SK-N-SH (cell line): Measurements from ENCODE around the gene GRK3.

Experiments used
- EZH2phosphoT487 ChIP-seq: fragments of 200-600 bp; sonication (generic); IDR thresholded peaks from 2 replicates; pipeline ENCODE4 v1.6.1; 2017; ENCODE audit warnings: low read depth, mixed run types, mild to moderate bottlenecking, antibody characterized with exemption, moderate library complexity, borderline replicate concordance
- FOXJ3 ChIP-seq: sonication (generic); formaldehyde crosslinking; IDR thresholded peaks from 2 replicates; pipeline ENCODE4 v1.5.1; 2020; ENCODE audit warnings: mild to moderate bottlenecking, missing genetic modification reagents
- FOXM1 ChIP-seq: IDR thresholded peaks from 2 replicates; pipeline ENCODE4 v1.4.0; 2012; ENCODE audit warnings: low read depth, mild to moderate bottlenecking
- TAF1 ChIP-seq: IDR thresholded peaks from 2 replicates; pipeline ENCODE4 v1.6.1; 2012; ENCODE audit warnings: low read depth, mild to moderate bottlenecking, low read length, moderate library complexity, borderline replicate concordance
- YY1 ChIP-seq: IDR thresholded peaks from 2 replicates; pipeline ENCODE4 v1.4.0; 2012; ENCODE audit warnings: low read depth, mild to moderate bottlenecking
- TF ChIP-seq, protein P1 (sequence below): fragments of 200-600 bp; sonication (generic); IDR thresholded peaks from 2 replicates; pipeline ENCODE4 v1.6.1; 2017; ENCODE audit warnings: antibody characterized with exemption, mild to moderate bottlenecking, moderate library complexity
- TF ChIP-seq, protein P2 (sequence below): fragments of 150-350 bp; IDR thresholded peaks from 2 replicates; pipeline ENCODE4 v1.6.1; 2017; ENCODE audit warnings: antibody characterized with exemption, low read length, low read depth, borderline replicate concordance

DNA sequence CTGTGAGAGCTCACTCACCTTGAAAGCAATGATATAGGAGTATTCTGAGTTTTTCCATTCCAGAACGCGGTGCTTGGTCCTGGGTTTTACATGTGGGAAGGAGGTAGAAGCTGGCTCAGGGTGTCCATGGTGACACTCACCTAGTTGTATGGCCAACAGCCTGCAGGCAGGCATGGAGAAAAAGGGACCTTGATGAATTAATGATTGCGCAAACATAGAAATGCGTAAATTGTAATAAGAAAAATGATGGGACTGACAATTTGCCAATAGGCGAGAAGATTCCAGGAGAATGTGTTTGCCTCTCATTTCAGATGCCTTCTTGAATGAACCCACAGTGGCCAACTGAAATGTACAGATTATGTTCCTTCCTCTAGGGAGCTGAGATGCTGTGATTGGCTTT lies 124.2 kb downstream of the GRK3 start:
- TF ChIP-seq, protein P1, sequence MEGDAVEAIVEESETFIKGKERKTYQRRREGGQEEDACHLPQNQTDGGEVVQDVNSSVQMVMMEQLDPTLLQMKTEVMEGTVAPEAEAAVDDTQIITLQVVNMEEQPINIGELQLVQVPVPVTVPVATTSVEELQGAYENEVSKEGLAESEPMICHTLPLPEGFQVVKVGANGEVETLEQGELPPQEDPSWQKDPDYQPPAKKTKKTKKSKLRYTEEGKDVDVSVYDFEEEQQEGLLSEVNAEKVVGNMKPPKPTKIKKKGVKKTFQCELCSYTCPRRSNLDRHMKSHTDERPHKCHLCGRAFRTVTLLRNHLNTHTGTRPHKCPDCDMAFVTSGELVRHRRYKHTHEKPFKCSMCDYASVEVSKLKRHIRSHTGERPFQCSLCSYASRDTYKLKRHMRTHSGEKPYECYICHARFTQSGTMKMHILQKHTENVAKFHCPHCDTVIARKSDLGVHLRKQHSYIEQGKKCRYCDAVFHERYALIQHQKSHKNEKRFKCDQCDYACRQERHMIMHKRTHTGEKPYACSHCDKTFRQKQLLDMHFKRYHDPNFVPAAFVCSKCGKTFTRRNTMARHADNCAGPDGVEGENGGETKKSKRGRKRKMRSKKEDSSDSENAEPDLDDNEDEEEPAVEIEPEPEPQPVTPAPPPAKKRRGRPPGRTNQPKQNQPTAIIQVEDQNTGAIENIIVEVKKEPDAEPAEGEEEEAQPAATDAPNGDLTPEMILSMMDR: no peak
- TF ChIP-seq TAF1 (no peak), FOXM1 (no peak), FOXJ3 (CRISPR knock-in tag) (no peak), YY1 (no peak), EZH2phosphoT487 (no peak)
- TF ChIP-seq, protein P2, sequence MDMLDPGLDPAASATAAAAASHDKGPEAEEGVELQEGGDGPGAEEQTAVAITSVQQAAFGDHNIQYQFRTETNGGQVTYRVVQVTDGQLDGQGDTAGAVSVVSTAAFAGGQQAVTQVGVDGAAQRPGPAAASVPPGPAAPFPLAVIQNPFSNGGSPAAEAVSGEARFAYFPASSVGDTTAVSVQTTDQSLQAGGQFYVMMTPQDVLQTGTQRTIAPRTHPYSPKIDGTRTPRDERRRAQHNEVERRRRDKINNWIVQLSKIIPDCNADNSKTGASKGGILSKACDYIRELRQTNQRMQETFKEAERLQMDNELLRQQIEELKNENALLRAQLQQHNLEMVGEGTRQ: no peak
